Prostate gland (tissue), 2 donors: Measurements from ENCODE around the gene PRSS35. TPM values are rescaled to one million over a fixed set of nuclear protein-coding genes. Genes with fewer than 3 reads are reported as not detected.
"Not testable (repeated sequence)": the region's sequence is repeated elsewhere in the genome, so short reads cannot be mapped to it uniquely, and the experiment has no call there.

Experiments used
- DNase-seq: peaks from one replicate; pipeline ENCODE4 v3.0.0-alpha.2; 2019; ENCODE audit warnings: low spot score
- H3K27ac ChIP-seq, 2 donors: fragments of 200-600 bp; sonication (generic); 2 replicates each; pipeline ENCODE4 v1.5.1; 2017 to 2019
- H3K27me3 ChIP-seq: fragments of 200-600 bp; sonication (generic); replicated peaks from 2 replicates; pipeline ENCODE4 v1.5.1; 2019; ENCODE audit not compliant: insufficient read depth
- H3K36me3 ChIP-seq, 2 donors: fragments of 200-600 bp; sonication (generic); 1 replicate in 1 of 2; 2 replicates in 1 of 2; pipeline versions ENCODE4 v1.5.1 to v1.8.1; 2017 to 2019
- H3K4me1 ChIP-seq: fragments of 200-600 bp; sonication (generic); replicated peaks from 2 replicates; pipeline ENCODE4 v1.5.1; 2019
- H3K4me3 ChIP-seq, 2 donors: fragments of 200-600 bp; sonication (generic); 2 replicates each; pipeline ENCODE4 v1.5.1; 2017 to 2019
- H3K9me3 ChIP-seq: fragments of 200-600 bp; sonication (generic); 2 replicates; pipeline ENCODE4 v1.5.1; 2017
- POLR2A ChIP-seq: fragments of 450-650 bp; IDR thresholded peaks from one replicate; pipeline ENCODE4 v1.6.1; 2016; ENCODE audit warnings: antibody characterized with exemption, mild to moderate bottlenecking
- POLR2AphosphoS5 ChIP-seq: sonication (generic); formaldehyde crosslinking; IDR thresholded peaks from one replicate; pipeline ENCODE4 v1.6.1; 2017; ENCODE audit warnings: antibody characterized with exemption
- WGBS: methylation state at CpG from one replicate; pipeline ENCODE4 v1.1.5; 2018; 5-methylcytosine and 5-hydroxymethylcytosine counted together
- intact Hi-C: fragments of 100-400 bp; cut with DNase I; formaldehyde crosslinking; loops from one replicate; pipeline ENCODE4 v1.14.2; 2022
- total RNA-seq, 2 donors: library from RNA; depleted of rRNA; stranded (reverse); fragments of >200 nt; gene quantifications; one replicate each; pipeline ENCODE4 v1.1.0, GENCODE V29; 2016
- TF ChIP-seq, protein P1 (sequence below), 4 experiments: fragments of 200-600 bp in 2 of 4; fragments of 450-650 bp in 2 of 4; sonication (generic) in 2 of 4; IDR thresholded peaks; 1 replicate in 3 of 4; 2 replicates in 1 of 4; pipeline ENCODE4 v1.5.1; 2016 to 2019; ENCODE audit warnings: antibody characterized with exemption in 4 of 4, mild to moderate bottlenecking in 2 of 4, moderate library complexity in 2 of 4

PRSS35 gene
- total RNA-seq, 2 donors from 2014 or later, result 2.4 TPM; not detected in 1

DNA sequence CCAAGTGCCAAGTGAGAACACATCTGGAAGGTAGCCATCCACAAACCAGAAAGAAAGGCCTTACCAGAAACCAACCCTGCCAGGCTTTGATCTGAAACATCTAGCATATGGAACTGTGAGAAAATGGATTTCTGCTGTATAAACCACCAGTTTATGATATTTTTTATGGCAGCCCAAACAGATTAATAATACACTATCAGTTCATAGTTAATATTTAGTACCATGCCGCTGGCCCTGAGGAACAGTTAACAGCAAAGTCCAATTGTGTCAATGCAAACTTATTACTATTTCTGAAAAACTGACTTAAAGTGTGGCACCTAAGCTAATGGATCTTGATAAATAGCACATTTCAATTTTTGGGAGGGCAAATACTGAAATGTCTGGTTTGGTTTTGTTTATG is 35.4 kb upstream of the PRSS35 start:
- WGBS, result 97% methylated on average over 1 of the region's 1 CpG
- TF ChIP-seq POLR2A (no peak), POLR2AphosphoS5 (no peak)
- TF ChIP-seq, protein P1, sequence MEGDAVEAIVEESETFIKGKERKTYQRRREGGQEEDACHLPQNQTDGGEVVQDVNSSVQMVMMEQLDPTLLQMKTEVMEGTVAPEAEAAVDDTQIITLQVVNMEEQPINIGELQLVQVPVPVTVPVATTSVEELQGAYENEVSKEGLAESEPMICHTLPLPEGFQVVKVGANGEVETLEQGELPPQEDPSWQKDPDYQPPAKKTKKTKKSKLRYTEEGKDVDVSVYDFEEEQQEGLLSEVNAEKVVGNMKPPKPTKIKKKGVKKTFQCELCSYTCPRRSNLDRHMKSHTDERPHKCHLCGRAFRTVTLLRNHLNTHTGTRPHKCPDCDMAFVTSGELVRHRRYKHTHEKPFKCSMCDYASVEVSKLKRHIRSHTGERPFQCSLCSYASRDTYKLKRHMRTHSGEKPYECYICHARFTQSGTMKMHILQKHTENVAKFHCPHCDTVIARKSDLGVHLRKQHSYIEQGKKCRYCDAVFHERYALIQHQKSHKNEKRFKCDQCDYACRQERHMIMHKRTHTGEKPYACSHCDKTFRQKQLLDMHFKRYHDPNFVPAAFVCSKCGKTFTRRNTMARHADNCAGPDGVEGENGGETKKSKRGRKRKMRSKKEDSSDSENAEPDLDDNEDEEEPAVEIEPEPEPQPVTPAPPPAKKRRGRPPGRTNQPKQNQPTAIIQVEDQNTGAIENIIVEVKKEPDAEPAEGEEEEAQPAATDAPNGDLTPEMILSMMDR (IDR thresholded peaks at IDR 0.05), result no peak
- Histone ChIP-seq H3K4me3 (no peak overlapping the region), H3K9me3 (no peaks in the 10 kb centered on the region), H3K36me3 (no peaks in the 10 kb centered on the region), H3K4me1 (no peaks in the 10 kb centered on the region), H3K27ac (no peak overlapping the region), H3K27me3 (no peaks in the 10 kb centered on the region)
- intact Hi-C loops, result no loop called here
- DNase-seq, result no peak

DNA sequence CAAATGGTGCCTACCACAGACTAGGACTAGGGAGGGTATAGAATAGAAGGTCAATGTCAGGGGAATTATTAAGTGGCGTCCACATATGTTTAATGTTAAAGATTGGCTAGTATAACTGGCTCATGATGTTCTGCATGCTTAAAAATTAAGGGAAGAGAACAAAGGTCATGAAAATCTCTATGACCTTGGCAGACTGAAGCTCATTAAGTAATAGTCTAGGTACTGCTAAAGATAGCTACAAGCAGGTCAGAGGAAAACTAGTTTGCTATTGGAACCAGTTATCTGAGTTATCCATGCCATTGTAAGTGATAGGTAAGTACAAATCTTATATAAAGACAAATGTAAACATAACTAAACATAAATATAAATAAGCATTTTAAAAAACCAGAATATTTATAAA is 32.9 kb upstream of the PRSS35 start:
- H3K36me3 ChIP-seq, result no peaks in the 10 kb centered on the region
- H3K4me3 ChIP-seq, result no peak overlapping the region
- H3K4me1 ChIP-seq, result no peaks in the 10 kb centered on the region
- no peak for DNase-seq
- TF ChIP-seq POLR2A (no peak), POLR2AphosphoS5 (no peak)
- TF ChIP-seq, protein P1 (IDR thresholded peaks at IDR 0.05), result no peak
- H3K27ac ChIP-seq, result no peak overlapping the region
- intact Hi-C loops, result no loop called here
- 93% methylated on average over 1 of the region's 1 CpG for WGBS
- H3K9me3 ChIP-seq, result no peaks in the 10 kb centered on the region
- H3K27me3 ChIP-seq, result no peaks in the 10 kb centered on the region

DNA sequence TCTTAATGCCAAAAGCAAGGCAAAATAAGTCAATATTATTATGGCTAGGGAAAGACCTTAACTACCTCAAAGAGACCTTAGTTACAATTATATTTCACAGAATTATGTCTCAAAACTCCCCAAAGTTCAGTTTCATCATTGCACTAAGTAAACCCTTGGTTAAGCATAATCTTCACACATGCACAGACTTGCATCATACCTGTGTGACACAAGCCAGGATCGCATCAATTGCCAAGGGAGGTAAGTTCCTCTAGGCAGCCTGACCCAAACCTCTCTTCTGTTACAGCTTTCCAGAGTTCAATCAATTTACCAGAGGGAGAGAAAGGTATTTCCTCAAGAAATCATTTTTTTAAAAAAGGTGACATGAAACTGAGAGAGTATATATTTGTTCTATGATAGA is 31.9 kb upstream of the PRSS35 start:
- H3K9me3 ChIP-seq, result no peaks in the 10 kb centered on the region
- no peaks in the 10 kb centered on the region for H3K27me3 ChIP-seq
- TF ChIP-seq POLR2AphosphoS5, result no peak
- TF ChIP-seq, protein P1 (IDR thresholded peaks at IDR 0.05), result no peak
- TF ChIP-seq POLR2A, result no peak
- intact Hi-C loops, result no loop called here
- 33% methylated on average over 1 of the region's 1 CpG for WGBS
- no peaks in the 10 kb centered on the region for H3K4me1 ChIP-seq
- DNase-seq, result no peak
- H3K27ac ChIP-seq, result no peak overlapping the region
- H3K36me3 ChIP-seq, result no peaks in the 10 kb centered on the region
- no peak overlapping the region for H3K4me3 ChIP-seq

DNA sequence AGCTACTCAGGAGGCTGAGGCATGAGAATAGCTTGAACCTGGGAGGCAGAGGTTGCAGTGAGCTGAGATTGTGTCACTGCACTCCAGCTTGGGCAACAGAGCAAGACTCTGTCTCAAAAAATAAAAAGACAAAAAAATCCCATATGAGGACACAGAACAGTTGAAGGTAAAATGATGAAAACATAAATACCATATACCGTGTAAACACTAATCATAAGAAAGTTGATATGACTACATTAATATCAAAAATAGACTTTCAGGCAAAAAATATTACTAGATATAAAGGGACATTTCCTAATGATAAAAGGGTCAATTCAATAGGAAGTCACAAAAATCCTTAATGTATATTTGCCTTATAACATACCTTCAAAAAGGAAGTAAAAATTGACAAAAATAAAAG is 30.4 kb upstream of the PRSS35 start:
- H3K9me3 ChIP-seq, DNase-seq, intact Hi-C loops, H3K4me1 ChIP-seq, H3K4me3 ChIP-seq, H3K36me3 ChIP-seq, H3K27me3 ChIP-seq, H3K27ac ChIP-seq: not testable (repeated sequence)
- WGBS, result 97% methylated on average over 1 of the region's 1 CpG

DNA sequence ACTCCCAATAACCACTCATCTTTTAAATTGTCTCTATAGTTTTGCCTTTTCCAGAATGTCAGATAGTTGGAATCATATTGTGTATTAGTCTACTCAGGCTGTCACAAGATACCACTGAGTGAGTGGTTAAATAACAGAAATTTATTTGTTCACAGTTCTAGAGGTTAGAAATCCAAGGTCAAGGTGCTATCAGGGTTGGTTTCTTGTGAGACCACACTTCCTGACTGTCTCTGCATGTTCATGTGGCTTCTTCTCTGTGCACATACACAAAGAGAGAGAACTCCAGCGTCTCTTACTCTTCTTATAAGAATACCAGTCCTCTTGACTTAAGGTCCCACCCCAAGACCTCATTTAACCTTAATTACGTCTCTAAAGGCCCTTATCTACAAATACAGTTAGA is 23.9 kb upstream of the PRSS35 start:
- H3K27me3 ChIP-seq, result no peaks in the 10 kb centered on the region
- no peaks in the 10 kb centered on the region for H3K9me3 ChIP-seq
- no peak overlapping the region for H3K4me3 ChIP-seq
- H3K4me1 ChIP-seq, result no peaks in the 10 kb centered on the region
- no peaks in the 10 kb centered on the region for H3K36me3 ChIP-seq
- no peak overlapping the region for H3K27ac ChIP-seq
- DNase-seq, result no peak
- intact Hi-C loops, result no loop called here
- TF ChIP-seq POLR2A, result no peak
- 62% methylated on average over 2 of the region's 2 CpGs for WGBS

DNA sequence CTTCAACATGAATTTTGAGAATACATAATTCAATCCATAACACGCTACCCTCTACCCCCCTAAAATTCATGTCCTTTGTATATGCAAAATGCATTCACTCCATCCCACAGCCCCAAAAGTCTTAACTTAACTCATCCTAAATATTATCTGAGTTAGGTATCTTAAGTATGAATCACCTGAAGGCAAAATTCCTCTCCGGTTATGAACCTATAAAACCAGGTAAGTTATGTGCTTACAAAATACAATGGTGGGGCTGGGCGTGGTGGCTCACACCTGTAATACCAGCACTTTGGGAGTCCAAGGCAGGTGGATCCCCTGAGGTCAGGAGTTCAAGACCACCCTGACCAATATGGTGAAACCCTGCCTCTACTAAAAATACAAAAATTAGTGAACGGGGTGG is 23.5 kb upstream of the PRSS35 start:
- 73% methylated on average over 4 of the region's 4 CpGs for WGBS
- no peak for TF ChIP-seq POLR2A
- no peak overlapping the region for H3K4me3 ChIP-seq
- DNase-seq, result no peak
- H3K4me1 ChIP-seq, result no peaks in the 10 kb centered on the region
- intact Hi-C loops, result no loop called here
- H3K9me3 ChIP-seq, result no peaks in the 10 kb centered on the region
- no peak overlapping the region for H3K27ac ChIP-seq
- no peaks in the 10 kb centered on the region for H3K36me3 ChIP-seq
- H3K27me3 ChIP-seq, result no peaks in the 10 kb centered on the region
